Stimulated activated CD8-positive, alpha-beta memory T cell treated with anti-CD3 and anti-CD28 coated beads, Interleukin-7, amount 100 ng/mL, for 24 hours (primary cell): ENCODE data around the gene LDHAL6A.
"Not testable (repeated sequence)": the region's sequence is repeated elsewhere in the genome, so short reads cannot be mapped to it uniquely, and the experiment has no call there.

Experiments
- DNase-seq: peaks from one replicate; pipeline ENCODE4 v3.0.0-alpha.2; 2020; ENCODE audit warnings: low read depth

Gene LDHAL6A

DNA sequence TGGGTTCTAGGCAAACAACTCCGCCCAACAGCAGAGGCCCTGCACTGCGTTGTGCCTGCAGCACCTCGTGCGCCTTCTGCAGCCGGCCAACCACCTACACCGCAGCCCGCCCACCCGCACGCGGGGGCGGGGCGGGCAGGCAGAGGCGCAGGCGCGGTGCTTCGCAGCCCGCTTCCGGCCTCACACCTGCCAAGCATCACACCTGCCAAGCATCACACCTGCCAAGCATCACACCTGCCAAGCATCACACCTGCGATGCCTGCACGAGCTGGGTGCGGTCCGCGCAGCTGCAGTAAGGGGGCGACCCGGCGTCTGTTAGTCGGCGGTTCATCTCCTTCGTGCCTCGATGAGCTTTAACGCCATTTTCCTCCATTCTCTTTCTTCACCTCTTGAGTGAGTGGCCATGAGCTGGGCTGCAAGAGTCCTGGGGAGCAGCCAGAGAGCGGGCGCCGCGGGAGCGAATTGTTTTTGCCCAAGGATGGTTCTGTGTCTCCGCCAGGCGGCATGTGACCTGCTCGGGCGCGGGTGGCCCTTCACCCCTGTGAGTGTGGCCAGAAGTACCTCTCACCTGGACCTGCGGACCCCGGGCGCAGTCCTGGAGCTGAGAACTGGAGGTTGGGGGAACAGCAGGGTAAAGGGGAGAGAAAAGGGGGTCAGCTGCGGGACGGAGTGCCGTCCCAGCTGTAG, at the start of gene LDHAL6A:
TSS of gene LDHAL6A (plus strand) at position 171 of the 687 bp plus-strand sequence. CDS start 825 bp downstream, outside the sequence.
- DNase-seq = no peak

DNA sequence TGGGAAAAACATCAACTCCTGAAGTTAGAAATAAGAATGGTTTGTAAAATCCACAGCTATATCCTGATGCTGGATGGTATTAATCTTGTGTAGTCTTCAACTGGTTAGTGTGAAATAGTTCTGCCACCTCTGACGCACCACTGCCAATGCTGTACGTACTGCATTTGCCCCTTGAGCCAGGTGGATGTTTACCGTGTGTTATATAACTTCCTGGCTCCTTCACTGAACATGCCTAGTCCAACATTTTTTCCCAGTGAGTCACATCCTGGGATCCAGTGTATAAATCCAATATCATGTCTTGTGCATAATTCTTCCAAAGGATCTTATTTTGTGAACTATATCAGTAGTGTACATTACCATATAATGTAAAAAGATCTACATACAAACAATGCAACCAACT, 48.3 kb upstream of the LDHAL6A start:
- DNase-seq = not testable (repeated sequence)

DNA sequence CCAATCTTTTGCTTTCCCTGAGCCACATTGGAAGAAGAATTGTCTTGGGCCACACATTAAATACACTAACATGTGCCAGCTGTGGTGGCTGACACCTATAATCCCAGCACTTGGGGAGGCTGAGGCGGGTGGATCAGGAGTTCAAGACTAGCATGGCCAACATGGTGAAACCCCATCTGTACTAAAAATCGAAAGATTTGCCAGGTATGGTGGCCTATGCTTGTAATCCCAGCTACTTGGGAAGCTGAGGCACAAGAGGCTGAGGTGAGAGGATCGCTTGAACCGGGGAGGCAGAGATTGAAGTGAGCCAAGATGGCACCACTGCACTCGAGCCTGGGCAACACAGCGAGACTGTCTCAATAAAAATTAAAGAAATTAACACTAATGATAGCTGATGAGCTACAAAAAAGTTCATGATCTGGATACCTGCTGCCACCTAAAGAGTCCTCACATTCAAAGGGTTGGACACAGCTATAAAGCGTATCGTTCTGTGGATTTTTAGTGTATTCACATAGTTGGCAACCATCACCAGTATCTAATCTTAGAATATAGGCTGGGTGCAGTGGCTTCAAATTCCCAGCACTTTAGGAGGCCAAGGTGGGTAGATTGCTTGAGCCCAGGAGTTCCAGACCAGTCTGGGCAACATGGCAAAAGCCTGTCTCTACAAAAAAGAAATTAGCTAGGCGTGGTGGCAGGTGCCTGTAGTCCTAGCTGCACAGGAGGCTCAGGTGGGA, 46.9 kb upstream of the LDHAL6A start:
- DNase-seq = no peak

DNA sequence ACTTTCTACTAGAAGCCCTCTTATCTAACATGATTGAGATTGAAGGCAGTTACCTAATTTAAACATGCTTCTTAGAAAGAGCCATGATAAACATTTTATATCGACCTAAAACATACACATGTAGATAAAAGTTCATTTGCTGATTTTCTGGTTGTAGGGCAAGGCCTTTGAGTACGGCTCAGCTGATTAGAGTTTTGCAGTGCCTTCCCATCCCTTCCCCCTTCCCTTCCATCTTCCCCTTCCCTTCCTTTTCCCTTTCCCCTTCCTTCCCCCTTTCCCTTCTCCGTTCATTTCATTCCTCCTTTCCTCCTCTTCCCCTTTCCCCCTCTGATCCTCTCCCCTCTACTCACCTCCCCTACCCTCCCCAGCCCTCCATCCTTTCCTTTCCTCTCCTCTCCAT, 39.2 kb upstream of the LDHAL6A start:
- DNase-seq = no peak

DNA sequence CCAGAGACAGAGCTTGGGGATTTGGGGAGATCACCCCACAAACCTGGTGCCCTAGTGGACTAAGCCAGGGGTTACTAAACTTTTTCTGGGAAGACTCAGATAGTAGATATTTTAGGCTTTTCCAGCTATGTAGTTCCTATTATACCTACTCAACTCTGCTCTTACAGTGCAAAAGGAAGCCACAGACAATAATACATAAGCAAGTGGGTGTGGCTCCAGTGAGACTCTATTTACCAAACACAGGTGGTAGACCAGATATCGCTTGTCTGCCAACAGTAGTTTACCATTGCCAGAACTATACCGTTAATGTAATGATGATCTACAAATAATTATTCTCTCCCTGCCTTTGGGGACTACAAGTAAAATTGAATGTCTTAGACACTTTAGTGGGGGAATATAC, 36.6 kb upstream of the LDHAL6A start:
- no peak for DNase-seq

DNA sequence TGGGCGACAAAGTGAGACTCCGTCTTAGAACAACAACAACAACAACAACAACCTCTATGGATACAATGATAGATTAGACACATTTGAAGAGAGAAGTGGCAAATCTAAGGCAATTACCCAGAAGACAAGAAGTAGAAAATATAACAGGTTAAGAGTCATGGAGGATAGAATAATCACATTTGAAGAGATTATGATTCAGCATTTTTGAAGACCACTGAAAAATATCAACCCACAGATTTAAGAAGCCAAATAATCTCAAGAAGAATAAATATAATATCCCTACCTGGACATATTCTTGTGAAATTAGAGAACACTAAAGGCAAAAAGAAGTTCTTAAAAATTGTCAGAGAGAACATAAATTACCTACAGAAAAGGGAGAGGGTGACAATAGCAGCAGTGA, 35.6 kb upstream of the LDHAL6A start:
- DNase-seq = no peak

DNA sequence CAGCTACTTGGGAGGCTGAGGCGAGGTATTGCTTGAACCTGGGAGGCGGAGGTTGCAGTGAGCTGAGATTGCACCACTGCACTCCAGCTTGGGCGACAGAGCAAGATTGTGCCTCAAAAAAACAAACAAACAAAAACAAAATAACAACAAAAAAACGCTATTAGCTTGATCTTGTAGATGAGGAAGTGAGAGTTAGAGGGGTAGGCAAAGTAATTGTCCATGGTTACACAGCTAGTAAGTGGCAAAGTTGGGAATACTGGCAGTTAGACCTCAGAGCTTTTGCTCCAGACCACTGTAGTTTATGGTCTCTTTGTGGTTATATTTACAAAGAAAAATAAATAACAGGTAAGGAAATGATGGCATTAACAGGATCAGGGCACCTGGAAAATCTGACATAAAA, 28.4 kb upstream of the LDHAL6A start:
- DNase-seq = no peak

DNA sequence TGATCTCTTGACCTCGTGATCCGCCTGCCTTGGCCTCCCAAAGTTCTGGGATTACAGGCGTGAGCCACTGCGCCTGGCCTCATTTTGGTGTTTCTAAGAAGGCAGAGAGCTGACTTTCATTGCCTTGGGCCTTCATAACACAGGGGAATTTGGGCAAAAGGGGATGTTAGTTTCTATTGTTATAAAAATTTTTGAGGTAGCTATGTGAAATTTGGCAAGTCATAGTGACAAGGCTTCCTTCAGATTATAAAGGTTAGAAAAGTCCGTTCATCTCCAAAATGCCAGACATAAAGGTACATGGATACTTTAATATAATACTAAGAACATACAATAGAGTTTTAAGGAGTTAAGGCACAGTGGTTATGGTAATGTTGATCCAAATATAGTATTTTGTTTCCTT, 26.3 kb upstream of the LDHAL6A start:
- DNase-seq = no peak

DNA sequence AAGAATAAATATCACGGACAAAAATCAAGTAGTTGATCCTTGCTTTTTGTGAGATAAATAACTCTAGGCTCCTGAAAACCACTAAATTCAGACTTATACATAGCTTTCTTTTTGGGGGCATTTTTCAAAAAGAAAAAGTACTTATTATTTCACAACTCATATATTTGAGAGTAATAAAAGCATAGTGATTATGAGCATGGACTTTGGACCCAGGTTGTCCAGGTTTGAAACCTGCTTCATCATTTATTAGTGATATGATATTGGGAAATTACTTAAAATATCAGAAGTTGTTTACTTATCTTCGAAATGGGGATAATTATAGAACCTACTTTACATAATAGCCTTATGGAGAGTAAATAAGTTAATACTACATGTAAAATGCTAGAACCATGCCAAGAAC, 17.0 kb upstream of the LDHAL6A start:
- DNase-seq = no peak

DNA sequence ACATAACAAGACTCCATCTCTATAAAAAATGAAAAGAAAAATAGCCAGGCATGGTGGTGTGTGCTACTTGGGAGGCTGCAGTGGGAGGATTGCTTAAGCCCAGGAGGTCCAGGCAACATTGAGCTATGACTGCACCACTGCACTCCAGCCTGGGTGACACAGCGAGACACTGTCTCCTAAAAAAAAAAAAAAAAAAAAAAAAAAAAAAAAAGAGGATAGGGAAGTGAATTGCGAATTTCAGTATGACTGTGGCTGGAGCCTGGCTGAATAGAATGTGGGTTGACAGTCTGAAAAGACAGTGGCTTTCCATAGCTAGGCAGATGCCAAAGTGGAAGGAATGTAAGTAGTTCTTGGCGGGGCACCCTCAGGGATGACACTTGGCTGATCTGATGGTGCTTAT, 6.4 kb upstream of the LDHAL6A start:
- DNase-seq = no peak

DNA sequence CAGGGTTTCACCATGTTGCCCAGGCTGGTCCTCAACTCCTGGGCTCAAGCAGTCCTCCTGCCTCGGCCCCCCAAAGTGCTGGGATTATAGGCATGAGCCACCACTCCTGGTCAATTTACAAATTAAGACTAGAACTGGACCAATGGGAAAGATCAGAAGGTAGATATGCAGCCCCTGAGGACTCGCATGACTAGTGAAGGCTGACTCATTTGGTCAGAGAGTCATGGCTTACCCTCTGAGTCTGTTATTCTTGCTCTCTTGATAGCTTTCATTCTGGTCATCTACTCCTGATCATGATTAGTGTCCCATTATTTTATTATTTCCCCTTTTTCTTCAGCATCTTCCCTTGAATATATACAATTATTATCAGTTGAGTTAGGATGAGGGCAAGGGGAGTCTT, 2.7 kb upstream of the LDHAL6A start:
- DNase-seq = no peak

DNA sequence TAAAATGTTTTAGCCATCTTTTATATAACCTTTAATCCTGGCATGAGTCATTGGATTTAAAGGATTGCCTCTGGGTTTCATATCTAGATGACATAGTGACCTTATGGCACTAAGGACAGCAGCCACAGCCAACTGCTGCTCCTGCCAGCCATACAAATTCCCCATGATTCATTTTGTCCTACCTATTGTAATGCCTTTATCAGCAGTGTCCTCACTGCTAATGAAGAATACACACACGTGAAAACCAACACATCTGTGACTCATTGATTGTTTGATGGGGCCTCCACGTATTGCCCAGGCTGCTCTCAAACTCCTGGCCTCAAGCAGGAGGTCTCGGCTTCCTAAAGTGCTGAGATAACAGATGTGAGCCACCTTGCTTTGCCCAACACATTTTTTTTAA, 1.8 kb downstream of the LDHAL6A start:
- DNase-seq = no peak

DNA sequence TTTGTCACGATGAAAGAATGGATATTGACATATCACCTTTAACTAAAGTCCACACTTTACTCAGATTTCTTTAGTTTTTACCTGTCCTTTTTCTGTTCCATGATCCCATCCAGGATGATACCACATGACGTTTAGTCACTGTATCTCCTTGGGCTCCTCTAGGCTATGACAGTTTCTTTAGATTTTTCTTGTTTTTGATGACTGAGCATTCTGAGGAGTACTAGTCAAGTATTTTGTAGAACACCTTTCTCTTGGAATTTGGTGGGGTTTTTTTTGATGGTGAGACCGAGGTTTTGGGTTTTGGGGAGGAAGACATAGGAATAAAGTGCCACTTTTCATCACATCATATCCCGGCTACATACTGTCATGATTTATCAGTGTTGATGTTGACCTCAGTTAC, 4.0 kb downstream of the LDHAL6A start:
- DNase-seq = no peak

DNA sequence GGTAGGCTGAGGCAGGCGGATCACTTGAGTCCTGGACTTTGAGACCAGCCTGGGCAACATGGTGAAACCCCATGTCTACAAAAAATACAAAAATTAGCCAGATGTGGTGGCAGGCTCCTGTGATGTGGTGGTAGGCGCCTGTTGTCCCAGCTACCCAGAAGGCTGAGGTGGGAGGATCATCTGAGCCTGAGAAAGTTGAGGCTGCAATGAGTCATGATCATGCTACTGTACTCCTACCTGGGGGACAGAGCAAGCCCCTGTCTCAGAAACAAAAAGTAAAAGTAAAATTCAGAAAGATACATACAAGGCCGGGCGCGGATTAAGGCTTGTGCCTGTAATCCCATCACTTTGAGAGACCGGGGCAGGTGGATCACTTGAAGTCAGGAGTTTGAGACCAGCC, 6.3 kb downstream of the LDHAL6A start:
- no peak for DNase-seq

DNA sequence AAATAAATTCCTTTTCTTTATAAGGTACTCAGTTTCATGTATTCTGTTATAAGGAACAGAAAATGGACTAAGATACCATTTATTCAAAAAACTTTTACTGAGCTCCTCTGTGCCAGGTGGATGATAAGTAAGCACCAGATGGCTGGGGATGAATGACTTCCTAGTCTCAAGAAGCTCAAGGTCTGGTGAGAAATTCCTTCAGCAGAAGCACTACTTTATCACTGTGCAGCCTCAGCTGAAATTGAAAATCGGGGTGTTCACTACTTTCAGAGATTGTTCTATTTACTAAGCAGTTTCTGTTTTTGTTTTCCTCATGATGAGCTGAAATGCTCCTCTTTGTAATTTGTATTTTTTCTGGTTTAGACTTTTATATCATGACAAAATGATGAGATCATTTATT, 7.8 kb downstream of the LDHAL6A start:
- no peak for DNase-seq

DNA sequence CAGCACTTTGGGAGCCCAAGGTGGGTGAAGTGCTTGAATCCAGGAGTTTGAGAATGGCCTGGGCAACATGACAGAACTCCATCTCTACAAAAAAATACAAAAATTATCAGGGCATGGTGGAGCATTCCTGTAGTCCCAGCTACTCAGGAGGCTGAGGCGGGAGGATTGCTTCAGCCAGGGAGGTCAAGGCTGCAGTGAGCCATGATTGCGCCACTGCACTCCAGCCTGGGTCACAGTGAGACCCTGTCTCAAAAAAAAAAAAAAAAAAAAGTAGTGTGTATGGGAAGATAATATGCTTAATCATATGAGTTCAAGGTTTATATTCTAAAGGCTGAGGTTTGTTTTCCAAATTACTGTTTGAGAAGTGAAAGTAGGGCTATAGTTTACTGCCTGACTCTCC, 10.7 kb downstream of the LDHAL6A start:
- DNase-seq = no peak

DNA sequence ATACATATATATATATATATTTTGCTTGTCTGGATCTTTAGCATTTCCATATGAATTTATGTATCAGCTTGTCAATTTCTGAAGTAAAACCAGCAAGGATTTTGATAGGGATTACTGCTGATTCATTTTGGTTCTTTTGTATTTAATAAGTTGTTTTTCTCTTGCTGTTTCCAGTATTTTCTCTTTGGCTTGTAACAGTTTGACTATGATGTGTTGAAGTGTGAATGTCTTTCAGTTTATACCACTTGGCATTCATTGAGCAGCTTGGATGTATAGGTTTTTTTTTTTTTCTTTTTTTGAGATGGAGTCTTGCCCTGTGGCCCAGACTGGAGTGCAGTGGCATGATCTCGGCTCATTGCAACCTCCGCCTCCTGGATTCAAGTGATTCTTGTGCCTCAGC, 12.4 kb downstream of the LDHAL6A start:
- DNase-seq = no peak

DNA sequence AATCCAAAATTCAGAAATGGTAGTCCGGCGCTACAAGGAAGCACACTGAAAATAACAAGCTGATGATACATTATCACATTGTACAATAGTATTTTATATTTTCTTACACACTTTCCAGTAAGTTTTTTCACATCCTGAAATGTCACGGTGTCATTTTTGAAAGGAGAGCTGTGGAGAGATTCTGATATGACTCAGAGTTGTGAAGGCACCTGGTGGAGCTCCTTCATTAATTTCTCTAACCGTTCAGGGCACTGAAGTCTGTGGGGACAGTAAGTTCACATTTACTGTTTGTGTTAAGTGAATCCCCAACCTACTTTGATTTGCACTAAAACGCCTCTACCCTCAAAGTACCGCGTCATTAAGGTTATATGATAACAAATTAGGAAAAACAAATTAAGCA, 13.3 kb downstream of the LDHAL6A start:
- no peak for DNase-seq

DNA sequence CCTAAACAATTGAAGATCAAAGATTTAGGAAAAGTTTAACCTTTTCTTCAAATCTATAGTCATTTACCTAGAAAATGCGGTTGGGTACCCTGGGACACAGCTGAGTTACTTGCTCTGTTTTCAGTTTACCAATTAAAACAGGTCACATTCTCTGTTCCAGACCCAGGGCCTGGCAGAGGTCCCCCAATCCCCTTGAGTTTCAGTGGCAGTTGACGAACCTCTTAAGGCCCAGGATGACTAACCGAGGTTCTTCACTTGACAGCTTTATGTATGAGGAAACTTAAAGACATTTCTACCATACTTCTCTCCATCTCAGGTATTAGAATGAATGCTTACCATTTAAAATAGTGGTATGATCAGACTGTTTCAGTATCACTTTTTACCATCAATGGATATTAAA, 16.3 kb downstream of the LDHAL6A start:
- no peak for DNase-seq

DNA sequence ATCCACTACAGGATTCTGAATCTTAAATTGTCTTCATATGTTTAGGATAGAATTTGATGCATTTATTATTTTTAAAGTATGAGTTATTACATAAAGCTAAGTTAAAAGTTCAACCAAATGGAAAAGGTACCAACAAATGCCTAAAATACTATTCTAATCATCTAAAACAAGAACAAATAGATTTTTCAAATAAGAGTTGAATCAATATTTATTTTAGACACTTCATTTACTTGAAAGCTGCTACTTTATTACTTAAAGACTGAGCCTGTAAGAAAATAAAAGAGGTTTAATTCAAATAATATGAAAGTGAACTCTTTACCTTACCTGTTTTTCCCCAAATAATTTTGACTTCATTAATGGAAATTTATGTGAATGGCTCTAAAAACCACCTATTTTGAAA, 16.9 kb downstream of the LDHAL6A start:
- no peak for DNase-seq

DNA sequence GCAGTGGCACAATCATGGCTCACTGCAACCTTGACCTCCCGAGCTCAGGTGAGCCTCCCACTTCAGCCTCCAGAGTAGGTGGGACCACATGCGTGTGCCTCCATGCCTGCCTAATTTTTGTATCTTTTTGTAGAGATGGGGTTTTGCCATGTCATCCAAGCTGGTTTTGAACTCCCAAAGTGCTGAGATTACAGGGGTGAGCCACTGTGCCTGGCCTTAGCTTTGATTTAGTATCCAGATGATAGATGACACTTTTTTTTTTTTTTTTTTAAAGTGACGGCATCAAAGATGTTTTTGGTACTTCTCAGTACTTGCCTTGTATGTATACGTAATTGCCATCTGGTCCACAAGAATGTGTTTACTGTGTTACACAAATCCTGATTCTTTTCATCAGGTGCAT, 23.4 kb downstream of the LDHAL6A start:
- DNase-seq = no peak

DNA sequence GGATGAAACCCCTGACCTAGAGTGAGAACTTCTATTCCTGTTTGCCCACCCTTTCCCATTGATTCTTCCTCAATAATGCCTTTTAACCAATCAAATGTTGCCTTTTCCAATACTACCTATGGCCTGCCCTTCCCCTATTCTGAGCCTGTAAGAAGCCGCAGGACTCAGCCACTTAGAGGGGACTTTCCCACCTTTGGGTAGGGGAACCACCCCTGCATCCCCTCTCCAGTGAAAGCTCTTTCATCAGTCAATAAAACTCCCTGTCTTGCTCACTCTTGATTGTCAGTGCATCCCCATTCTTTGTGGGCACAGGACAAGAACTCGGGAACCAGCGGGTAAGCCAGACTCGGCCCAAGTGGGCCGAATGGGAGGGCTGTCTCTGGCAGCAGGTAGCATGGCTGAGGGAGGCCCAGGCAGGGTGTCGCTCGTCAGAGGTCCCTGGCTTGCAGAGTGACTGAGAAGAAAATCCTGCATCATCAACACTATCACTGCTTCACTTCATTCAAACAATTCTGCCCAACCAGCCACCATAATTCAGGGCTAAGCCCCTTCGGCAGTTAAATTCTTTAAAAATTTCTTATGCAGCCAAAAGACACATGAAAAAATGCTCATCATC, 30.4 kb downstream of the LDHAL6A start:
- DNase-seq = no peak

DNA sequence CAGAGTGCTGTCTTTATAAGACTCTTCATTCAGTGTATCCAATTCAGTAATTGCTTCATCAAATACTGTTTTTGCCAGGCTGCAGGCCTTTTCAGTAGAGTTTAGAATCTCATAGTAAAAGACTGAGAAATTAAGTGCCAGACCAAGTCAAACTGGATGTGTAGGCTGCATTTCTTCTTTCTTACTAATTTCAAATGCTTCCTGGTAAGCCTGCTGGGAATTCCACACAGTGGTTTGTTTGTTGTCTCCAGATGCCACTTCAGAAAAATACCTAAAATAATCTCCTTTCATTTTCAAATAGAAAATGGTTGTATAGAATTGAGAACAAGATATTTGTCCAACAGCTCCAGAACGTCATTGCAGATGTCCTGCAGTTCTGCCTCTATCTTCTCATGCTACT, 34.7 kb downstream of the LDHAL6A start:
- no peak for DNase-seq
